Raji (cell line): ENCODE measurements around the gene HSD17B10.

Source experiments
- POLR2A ChIP-seq: IDR thresholded peaks from 2 replicates; pipeline ENCODE4 v1.6.1; 2011; ENCODE audit warnings: low read depth, low read length, control low read depth; ENCODE audit not compliant: insufficient read depth

Gene HSD17B10

GRCh38 chrX:53441531-53442321 lies 7.6 kb upstream of the HSD17B10 start:
- TF ChIP-seq POLR2A = no peak

GRCh38 chrX:53440621-53441517 lies 6.7 kb upstream of the HSD17B10 start:
- TF ChIP-seq POLR2A = no peak

GRCh38 chrX:53440101-53440500 lies 5.9 kb upstream of the HSD17B10 start:
- no peak for TF ChIP-seq POLR2A

GRCh38 chrX:53438832-53439230 lies 4.7 kb upstream of the HSD17B10 start:
- TF ChIP-seq POLR2A = no peak

- no peak for TF ChIP-seq POLR2A
Measured at GRCh38 chrX:53438174-53438831, 4.1 kb upstream of the HSD17B10 start.

- TF ChIP-seq POLR2A = no peak
Measured at GRCh38 chrX:53437206-53437605, 3.0 kb upstream of the HSD17B10 start.

GRCh38 chrX:53435997-53436396 lies 1.8 kb upstream of the HSD17B10 start:
- no peak for TF ChIP-seq POLR2A

- no peak for TF ChIP-seq POLR2A
Measured at GRCh38 chrX:53430231-53430630, 3.9 kb downstream of the HSD17B10 start.

- TF ChIP-seq POLR2A = no peak
Measured at GRCh38 chrX:53429755-53430154, 4.4 kb downstream of the HSD17B10 start.

GRCh38 chrX:53422861-53423306 lies 11.3 kb downstream of the HSD17B10 start, which contains the start of gene RIBC1:
Gene RIBC1, plus strand, starts transcription at chrX:53422873. Its CDS starts 3,404 bp downstream, at chrX:53426277.
- TF ChIP-seq POLR2A = no peak

GRCh38 chrX:53422086-53422860 lies 11.9 kb downstream of the HSD17B10 start, which contains the start of gene SMC1A:
Gene SMC1A, minus strand, starts transcription at chrX:53422654. Its CDS starts 54 bp downstream, at chrX:53422600.
- peak; percentile 81 for TF ChIP-seq POLR2A

- TF ChIP-seq POLR2A = no peak
Measured at GRCh38 chrX:53421772-53422085, 12.4 kb downstream of the HSD17B10 start.

GRCh38 chrX:53421125-53421524 lies 13.0 kb downstream of the HSD17B10 start:
- TF ChIP-seq POLR2A = no peak

GRCh38 chrX:53412446-53412845 lies 21.7 kb downstream of the HSD17B10 start:
- no peak for TF ChIP-seq POLR2A
